Erythroblast (primary cell): ENCODE results near the gene SHISAL1.
A peak's percentile ranks its signal among the peaks of the same experiment; 100 is the strongest.

Experiments
- DNase-seq, 2 experiments: peaks; one replicate each; lab custom pipeline; 2025; lab: John Stamatoyannopoulos, UW
- GATA1 ChIP-seq: IDR thresholded peaks from 2 replicates; pipeline ENCODE4 v1.6.1; 2011; ENCODE audit warnings: low read depth, mild to moderate bottlenecking, control low read depth, low read length, moderate library complexity
- POLR2A ChIP-seq: IDR thresholded peaks from 2 replicates; pipeline ENCODE4 v1.6.1; 2011; ENCODE audit warnings: mild to moderate bottlenecking, low read length

Gene SHISAL1

DNA sequence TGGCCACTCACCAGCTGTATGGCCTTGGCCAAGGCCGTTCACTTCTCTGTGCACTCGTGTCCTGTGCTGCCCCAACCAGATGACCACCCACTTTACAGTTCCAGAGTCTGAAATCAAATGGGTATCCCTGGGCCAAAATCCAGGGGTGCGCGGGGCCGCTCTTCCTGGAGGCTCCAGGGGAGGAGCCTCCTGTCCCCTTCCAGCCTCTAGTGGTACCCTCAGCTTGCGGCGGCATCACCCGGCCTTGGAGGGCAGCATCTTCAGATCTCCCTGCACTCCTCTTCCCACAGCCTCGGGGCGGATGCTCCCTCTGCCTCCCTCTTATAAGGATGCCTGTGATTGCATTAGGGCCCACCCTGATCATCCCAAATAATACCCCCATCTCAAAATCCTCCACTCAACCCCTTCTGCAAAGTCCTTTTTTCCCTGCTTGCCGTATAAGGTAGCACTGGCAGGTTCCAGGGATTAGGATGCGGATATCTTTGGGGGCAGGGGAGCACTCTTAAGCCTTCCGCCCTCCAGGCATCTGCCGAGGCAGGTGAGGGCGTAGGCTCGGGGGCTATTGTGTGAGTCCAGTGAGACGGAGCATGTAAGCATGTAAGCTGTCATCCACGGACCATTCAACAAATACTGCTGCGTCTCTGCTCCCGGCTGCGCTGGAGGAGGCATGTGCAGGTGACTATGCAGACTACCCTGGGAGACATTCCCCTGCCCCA is 24.4 kb upstream of the SHISAL1 start:
- DNase-seq, result no peak
- TF ChIP-seq GATA1 (no peak), POLR2A (no peak)

DNA sequence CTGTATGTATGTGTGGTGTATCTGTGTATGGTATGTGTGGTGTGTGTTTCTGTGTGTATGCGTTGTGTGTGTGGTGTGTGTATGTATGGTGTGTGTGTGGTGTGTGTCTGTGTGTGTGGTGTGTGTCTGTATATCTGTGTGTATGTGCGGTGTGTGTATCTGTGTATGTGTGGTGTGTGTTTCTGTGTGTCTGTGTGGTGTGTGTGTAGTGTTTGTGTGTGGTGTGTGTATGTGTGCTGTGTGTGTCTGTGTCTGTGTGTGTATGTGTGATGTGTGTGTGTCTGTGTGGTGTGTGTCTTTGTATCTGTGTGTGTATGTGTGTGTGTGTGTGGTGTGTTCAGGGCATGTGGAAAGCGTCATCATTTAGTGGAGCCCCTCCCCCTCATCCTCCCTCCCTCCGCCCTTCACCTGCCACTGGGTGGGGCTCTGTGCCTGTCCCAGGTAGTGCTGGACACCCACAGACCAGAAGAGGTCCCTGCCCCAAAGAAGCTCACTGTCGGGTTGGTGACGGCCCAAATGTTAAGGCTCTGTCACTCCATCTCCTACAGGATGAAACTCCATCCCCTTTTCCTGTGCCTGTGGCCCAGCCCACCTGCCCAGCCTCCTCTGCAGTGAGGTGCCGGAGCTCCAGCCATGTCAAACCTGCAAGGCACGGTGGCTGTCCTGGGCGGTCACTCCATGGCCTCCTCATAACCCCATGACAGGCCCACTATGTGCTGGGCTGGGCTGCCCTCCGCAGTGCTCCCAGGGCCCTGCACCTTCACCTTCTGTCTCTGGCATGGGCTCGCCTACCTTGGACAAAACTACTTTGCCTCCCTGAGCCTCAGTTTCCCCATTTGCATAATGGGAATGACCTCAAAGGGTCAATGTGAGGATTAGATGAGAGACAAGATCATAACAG is 23.4 kb upstream of the SHISAL1 start:
- peak; percentile 5 to 25 for DNase-seq

DNA sequence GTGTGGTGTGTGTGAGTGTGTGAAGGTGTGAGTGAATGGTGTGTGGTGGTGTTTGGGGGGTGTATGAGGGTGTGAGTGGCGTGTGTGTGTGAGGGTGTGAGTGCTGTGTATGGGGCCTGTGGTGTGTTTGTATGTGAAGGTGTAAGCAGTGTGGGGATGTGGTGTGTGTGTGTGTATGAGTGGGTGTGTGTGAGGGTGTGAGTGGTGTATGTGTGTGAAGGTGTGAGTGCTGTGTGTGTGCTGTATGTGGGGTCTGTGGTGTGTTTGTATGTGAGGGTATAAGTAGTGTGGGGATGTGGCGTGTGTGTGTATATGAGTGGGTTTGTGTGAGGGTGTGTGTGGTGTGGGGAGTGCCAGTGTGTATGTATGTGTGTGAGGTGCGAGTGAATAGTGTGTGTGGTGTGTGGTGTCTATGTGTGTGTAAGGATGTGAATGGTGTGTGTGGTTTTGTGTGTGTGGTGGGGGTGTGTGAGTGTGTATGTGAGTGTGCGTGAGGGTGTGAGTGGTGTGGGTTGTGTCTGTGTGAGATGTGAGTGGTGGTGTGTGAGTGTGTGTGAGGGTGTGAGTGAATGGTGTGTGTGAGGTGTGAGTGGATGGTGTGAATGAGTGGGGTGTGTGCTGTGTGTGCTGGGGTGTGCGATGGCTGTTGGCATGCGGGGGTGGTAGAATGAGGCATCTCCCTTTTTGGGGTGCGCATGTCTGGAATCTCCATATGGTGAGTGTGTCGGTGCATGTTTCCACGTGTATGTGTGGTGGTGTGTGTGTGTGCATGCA is 22.5 kb upstream of the SHISAL1 start:
- no peak for DNase-seq
- TF ChIP-seq GATA1 (no peak), POLR2A (no peak)

More for the DNA sequence above, 23.4 kb upstream of the SHISAL1 start:
- no peak for TF ChIP-seq GATA1
- no peak for TF ChIP-seq POLR2A

DNA sequence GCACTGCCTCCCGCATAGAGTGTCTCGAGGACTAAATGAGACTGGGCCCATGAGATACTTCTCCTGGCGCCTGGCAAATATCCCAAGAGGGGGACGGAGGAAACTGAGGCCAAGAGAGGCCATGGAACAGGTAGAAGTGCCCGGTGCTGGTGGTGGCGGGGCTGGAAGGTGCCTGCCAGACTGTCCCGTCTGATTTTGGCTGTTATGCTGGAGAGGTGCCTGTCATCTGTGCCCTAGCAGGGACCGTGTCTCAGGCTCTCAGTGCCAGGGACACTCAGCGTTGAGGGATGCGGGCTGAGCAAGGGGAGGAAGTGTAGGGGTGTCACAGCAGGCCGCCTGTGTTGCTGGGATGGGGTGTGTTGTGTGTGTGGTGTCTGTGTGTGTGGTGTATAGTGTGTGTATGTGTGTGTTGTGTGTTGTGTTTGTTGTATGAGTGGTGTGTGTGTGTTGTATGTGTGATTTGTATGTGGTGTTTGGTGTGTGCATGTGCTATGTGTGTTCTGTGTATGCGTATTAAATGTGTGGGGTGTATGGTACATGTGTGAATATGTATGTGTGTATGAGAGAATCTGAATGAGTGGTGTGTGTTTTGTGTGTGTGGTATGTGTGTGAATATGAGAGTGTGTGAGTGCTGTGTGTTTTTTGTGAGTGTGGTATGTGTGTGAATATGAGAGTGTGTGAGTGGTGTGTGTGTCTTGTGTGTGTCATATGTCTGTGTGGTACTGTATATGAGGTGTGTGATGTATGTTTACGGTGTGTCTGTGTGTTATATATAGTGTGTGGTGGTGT is 21.3 kb upstream of the SHISAL1 start:
- no peak for DNase-seq
- TF ChIP-seq GATA1 (no peak), POLR2A (no peak)

DNA sequence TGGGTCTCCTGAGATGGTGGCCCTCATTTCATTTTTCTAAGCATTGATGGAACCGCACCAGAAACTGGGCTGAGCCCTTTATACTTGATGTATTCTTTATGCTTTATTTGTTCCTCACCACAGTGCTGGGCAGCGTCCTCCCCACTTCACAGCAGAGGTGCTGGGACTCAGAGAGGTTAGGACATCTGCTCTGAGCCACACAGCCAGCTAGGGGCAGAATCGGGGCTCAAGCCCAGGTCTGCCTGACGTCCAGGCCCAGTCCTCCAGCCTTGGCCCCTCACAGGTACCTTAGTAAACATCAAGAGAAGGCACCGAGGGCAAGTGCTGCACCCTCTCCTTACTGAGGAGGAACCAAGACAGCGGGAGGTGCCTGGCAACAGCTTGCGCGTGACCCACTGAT is 20.2 kb upstream of the SHISAL1 start:
- no peak for DNase-seq
- TF ChIP-seq GATA1, result no peak

DNA sequence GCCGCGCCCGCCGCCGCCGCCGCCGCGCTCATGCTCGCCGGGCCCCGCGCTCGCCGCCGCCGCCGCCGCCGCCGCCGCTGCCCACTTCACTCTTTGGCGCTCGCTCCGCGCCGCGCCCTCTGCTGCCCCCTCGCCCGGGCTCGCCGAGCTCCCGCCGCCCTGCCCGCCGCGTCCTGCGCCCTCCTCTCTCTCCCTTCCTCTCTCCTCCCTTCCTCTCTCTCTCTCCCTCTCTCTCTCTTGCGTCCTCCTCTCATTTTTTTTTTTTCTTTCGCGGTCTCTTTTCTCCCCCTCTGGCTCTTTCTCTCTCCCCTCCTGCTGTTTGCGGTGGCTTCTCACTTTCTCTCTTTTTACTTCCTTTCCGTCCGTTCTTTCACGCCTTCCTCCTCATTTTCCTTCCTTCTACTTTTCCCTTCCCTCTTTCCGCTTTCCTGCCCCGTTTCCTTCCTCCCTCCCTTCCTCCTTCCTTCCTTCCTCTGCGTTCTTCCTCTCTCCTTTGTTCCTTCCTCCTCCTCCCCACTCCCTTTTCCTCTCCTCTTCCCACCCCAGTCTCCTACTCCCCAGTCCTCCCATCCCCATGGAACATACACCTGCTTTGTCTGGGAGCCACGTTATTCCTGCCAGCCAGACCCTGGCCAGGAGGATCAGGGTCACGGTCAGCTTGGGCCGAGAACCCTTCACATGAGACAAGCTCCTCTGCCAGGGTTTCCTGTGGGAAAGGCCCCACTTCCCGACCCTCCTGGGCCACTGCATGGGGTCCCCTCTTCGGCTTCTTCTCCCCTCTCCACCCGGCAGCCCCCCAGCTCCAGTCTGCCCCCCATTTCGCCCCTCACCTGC is 19.3 kb upstream of the SHISAL1 start:
- no peak for DNase-seq
- TF ChIP-seq GATA1 (no peak), POLR2A (no peak)

DNA sequence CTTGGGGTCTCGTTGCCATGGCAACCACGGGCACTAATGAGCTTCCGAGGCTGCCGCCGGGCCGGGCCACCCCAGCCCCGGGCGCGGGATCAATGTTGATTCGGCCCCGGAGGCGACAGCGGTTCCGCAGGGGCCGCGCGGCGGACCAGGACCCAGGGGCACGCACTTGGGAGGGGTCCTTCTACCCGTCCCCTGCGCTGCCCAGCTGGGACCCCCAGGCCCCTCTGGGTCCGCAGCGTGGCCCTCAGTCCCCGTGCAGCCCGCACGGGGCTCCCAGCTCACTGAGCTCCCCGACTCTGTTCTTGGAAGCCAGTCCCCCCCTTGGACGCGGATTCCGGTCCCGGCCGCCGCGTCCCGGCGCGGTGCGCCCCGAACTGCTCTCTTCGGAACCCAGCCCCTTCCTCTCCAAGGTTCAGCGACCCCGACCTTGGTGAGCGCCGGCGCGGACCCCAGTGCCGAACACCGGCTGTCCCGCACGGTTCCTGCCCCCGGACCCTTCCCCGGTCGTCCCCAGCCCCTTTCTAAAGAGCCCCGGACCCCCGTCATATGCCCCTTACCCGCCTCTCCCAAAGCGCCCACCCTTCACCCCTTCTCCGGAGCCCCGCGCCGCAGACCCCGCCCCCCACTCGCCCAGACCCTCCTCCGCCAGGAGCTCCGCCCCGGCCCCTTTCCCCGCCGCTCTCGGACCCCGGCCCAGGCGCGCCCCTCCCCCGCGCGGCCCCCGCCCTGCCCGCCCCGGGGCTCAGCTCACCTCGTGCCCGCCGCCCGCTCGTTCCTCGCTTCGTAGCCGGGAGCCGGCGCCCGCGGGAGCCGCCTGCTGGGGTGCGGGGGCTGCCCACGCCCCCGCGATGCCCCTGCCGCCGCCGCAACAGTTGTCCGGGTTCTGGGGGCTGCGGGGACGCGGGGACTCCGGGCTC is 18.3 kb upstream of the SHISAL1 start:
- no peak for TF ChIP-seq POLR2A
- no peak for TF ChIP-seq GATA1
- DNase-seq, result no peak

DNA sequence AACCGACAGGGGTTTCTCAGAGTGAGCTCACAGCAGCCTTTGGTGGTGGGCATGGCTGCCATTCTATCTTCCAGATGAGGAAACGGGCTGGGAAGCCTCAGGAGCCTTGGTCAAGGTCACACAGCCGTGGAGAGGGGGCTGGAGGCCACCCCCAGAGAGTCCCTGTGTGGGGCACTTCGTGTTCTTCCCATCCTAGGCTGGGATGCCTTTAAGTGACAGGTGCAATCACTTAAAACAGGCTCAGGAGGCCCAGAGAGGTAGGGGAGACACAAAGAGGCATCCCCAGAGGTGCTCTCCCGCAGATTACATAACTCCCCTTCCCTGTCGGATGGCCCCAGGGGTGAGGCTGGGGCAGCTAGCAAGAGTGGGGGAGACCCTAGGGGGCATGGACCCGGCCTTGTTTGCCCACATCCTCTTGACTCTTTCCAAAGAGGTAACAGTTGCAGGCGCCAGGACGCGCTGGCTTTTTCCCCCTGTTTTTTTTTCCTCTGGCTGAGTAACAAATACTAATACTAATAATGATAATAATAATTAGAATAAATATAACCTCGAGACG is 17.5 kb upstream of the SHISAL1 start:
- TF ChIP-seq POLR2A (no peak), GATA1 (no peak)
- no peak for DNase-seq

DNA sequence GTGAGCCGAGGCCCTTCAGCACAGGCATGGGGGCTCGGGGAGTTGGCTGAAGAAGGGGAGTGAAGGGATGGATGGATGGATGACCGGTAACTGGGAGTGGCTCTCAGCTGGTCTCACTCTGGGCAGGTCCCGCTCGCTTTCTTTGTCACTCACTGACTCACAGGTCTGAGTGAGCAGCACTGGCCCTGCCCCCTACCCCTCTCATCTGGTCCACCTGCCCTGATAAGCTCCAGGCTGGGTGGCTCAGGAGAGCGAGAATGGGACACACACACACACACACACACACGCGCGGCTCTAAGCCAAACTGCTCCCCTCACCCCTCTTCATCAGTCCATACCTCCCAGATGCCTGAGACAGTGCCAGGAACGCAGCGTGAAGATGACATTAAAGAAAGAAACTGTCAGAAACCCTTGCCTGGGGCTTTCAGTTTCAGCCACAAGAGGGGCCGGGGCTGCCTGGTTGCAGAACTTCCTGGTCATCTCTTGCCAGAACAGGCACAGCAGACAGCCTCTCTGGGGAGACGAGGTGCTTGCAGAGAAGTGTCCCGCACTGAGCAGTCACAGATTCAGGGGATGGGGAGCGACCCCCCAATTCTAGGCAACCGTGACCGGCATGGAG is 16.5 kb upstream of the SHISAL1 start:
- TF ChIP-seq GATA1 (no peak), POLR2A (no peak)

DNA sequence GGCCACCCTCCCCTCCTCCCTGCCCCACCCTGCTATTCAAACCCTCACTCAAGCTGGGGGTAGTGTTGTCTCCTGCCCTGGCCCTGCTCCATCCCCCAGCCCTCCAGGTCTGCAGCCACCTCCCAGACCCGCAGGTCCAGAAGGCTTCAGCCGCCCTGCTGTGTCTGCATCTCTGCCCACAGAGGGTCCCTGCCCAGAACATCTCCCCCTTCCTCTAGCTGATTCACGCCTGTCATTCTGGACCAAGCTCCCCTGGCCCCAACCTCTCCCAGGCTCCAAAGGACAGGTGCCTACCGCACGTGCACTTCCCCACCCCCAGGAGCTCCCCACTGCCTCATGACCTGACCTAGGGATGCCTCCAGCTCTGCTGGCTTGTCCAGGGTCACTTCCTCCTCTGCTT is 16.0 kb upstream of the SHISAL1 start:
- no peak for DNase-seq
- TF ChIP-seq POLR2A (no peak), GATA1 (no peak)

More for the DNA sequence above, 16.5 kb upstream of the SHISAL1 start:
- no peak for DNase-seq

DNA sequence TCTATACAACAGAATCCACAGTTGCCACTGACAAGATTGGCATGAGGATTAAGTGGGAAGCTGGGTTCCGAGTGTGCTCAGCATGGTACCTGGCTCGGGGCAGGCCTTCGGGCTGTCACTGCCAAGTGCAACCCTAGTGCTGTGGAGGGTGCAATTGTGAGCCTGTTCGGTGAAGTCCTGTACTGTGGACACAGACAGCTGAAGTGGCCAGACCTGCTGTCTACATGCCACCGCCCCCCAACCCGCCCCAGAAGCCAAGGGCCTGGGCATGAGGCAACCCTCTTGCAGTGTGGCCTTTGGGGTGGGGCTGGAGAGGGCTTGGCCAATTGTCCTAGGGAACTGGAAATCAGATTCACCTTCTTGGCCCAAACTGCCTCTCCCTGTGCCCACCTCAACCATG is 15.6 kb upstream of the SHISAL1 start:
- TF ChIP-seq GATA1 (no peak), POLR2A (no peak)
- no peak for DNase-seq
